T-helper 2 cell (primary cell): ENCODE measurements around the gene KIF21B.

Source experiments
- DNase-seq, 5 experiments: peaks; one replicate each; pipeline versions ENCODE4 v3.0.0 to v3.0.0-alpha.2; 2012 to 2022

KIF21B gene

GRCh38 chr1:201048521-201048920 is 25.0 kb upstream of the KIF21B start:
- DNase-seq: no peak

DNA sequence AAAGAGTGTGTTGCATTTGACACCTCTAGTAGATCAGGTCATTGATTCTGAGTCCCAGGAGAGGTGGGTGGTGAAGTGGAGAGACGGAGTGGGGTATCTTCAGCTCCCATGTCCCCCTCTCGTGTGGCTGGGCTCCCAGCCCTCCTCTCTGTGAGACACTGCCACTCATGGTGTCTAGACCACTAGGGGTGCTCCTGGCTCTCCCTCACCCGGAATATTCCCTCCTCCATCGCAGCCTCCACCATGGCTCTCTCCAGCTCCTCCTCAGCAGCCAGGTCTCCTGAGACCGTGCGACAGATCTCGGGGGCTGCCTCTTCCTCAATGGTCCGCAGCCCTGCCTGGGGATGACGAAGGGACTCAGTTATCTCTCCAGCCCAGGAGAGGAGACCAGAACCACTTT is 20.6 kb upstream of the KIF21B start:
- DNase-seq: no peak

DNA sequence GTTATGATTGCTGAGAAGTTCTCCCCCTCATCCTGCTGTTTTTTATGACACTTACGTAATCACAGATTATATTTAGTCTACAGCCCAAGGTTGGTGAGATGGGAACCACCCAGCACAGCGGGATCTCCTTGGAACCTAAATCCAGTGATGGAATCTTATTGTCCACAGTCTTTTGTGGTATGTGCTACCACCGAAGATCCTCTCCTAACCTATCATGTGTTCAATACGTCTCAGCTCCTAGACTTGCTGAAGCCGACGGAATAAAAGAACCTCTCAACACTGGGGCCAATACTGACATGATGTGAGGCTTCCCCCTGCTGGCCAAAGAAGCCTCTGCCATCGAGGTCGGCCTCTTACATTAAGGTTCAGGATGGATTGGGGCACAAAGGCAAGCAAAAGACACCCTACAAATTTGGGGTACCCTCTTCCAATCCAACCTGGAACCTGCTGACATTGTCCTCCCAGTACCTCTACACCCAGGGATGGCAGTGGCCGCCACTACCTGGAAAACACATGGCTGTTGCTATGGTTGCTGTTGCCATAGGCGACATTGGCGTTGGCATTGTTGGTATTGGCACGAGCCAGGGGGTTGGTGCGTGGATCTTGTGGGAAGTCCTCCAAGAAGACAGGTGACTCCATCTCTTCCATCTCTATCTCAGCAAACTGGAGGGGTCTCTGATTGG is 19.4 kb upstream of the KIF21B start:
- peak in 4 of 5 experiments; percentile 42 to 74 (median 48) for DNase-seq

- no peak for DNase-seq
Measured at GRCh38 chr1:201041011-201041410, 17.5 kb upstream of the KIF21B start.

- DNase-seq: no peak
Measured at GRCh38 chr1:201039876-201040275, 16.4 kb upstream of the KIF21B start.

- DNase-seq: no peak
Measured at GRCh38 chr1:201039418-201039817, 15.9 kb upstream of the KIF21B start.

DNA sequence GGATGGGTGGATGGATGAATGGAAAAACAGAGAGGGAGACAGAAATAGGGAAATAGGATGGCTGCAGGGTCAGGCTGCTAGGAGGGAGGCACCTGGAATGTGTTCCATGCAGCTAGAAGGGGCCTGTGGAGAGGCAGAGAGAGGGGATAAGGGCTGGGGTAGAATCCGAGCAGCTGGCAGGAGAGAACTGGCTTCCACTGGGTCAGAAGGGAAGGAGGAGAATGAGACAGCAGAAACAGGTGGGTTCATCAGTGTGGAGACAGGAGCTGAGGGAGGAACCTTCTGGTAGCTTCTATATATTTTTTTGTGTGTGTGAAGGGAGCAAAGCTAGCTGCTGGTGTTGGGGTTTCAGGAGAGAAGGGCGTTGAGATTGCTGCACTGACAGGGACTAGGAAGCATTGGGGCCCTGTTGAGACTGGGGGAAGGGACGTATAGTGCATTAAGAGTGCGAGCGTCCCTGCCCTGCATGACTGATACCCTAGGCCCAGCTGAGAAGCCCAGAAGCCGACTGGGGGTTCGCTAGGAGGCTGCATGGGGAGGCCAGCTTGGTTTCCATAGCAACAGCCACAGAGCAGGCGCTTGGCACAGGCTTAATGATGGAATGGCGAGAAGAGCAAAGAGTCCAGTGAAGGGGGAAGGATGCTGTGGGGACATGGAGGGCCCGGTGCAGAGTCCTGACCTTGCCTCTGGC is 14.8 kb upstream of the KIF21B start:
- no peak for DNase-seq

GRCh38 chr1:201036188-201036842 is 12.8 kb upstream of the KIF21B start:
- DNase-seq: no peak

DNA sequence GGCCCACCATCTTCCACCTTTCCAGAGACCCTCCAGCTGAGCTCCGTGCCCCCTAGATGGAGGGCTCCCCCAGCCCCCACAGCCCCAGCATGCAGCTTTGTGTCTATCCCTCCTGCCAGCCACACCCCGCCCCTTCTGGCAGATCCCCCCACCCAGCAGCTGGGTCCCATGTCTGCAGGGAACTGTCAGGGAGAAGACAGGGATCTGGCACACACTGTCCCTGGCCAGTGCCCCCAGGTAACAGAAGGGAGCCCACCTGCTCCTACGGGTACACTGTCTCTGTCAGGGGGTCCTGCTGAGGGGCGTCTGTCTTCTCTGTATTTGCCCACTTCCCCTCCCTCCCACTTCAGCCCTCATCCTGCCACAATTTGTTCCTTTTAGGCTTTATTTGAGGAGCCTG is 11.2 kb upstream of the KIF21B start:
- DNase-seq: no peak

GRCh38 chr1:201032408-201032807 is 8.9 kb upstream of the KIF21B start:
- no peak for DNase-seq

GRCh38 chr1:201028461-201028889 is 5.0 kb upstream of the KIF21B start:
- no peak for DNase-seq

GRCh38 chr1:201026836-201027235 is 3.3 kb upstream of the KIF21B start:
- no peak for DNase-seq

GRCh38 chr1:201026234-201026633 is 2.7 kb upstream of the KIF21B start:
- no peak for DNase-seq

DNA sequence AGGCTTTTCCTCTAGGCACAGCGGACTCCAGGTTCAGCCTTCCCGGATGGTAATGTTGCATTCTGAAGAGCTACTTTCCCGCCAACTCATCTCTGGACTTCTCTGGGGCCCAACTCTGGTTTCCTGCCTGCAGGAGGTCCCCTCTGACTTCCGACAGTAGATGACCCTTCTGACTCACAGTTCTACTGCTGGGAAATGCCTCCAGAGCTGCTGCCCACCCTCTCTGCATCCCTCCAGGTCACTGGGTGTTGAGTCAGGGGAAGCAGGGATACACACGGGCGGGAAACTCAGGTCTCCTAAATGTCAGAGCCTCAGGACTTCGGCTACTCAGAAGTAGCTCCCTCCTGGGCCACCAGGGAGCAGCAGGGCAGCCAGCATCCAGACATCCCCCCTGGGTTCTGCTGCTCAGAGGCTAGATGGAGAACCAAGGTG is 2.1 kb upstream of the KIF21B start:
- peak in 1 of 5 experiments; percentile 33 for DNase-seq

GRCh38 chr1:201024625-201024998 is 1.1 kb upstream of the KIF21B start:
- no peak for DNase-seq

DNA sequence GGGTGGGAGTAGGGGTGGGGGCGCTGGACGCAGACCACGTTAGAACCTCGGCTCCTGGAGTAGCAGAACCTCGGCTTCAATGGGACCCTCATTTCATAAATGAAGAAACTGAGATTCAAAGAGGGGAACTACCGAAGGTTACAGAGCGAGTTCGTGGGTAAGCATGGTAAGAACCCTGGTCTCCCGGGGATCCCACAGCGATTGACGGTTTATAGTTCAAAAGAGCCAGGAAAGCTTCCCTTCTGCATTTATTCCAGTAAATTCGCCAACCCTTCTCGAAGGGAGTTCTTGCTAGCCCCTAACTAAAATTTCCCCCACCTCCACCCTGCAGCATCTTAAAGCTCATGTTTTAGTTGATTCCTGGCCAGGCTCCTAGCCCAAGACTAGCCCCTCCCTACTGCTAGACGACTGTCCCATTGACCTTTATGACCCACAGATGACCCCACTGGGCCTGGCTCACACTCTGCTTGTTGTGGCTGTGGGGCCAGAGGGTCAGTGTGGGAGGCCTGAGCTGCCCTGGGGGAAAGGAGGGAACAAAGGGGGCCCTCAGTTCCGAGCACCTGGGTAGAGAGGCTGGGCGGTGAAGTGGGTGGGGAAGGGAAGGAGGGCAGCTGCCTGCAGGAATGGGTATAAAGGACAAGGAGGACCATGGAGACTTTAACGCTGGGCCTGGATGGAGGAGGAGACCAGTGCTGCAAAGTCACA is 558 bp upstream of the KIF21B start:
- no peak for DNase-seq

DNA sequence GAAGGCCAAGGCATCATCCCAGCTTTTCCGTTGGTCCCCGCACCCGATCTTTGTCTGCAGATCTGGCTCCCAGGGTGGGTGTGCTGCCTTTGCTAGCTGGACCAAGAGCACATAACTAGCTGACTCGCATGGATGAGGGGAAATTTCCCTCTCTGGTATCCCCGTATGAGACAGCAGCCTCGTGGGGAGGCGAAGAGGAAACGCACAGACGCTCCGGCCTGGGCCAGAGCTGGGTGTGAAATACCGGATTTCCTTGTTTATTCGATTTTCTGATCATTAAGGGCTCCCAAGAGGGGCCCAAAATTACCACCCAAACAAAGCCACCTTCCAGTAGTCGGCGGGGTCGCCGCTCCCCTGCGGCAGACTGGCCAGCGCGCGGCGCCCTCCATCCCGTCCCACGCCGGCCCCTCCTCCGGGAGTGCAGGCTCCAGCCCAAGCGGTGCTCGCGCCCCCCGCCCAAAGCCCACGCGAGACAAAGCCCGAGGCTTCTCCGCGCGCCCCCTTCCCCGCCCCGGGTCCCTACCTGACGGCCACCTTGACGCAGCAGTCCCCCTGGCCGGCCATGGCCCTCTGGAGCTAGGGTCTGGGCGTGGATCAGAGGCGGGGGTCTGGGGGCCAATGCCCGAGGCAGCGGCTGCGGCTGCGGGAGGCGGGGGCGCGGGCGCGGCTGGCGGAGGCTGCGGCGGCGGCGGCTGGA is 546 bp downstream of the KIF21B start:
- peak in 2 of 5 experiments; percentile 49 to 52 for DNase-seq

DNA sequence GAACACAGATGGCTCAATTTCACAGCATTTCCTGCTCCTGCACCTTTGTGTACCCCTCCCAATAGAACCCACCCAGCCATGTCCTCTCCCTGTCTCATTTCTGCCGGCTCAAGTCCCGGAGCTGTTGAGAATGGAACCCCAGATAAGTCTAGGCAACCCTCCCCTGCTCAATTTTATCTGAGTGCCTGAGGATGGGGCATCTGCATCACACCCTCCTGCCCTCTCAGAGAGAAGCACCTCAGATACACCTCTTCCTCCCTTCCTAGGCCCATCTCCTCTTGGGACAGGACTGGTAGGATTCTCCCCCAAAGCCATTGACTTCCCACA is 1.1 kb downstream of the KIF21B start:
- peak in 1 of 5 experiments; percentile 22 for DNase-seq

GRCh38 chr1:201021630-201022492 is 1.7 kb downstream of the KIF21B start:
- peak in 1 of 5 experiments; percentile 35 for DNase-seq

- peak in 2 of 5 experiments; percentile 16 to 55 for DNase-seq
Measured at GRCh38 chr1:201020721-201021629, 2.5 kb downstream of the KIF21B start.
